HG03520 (cell line): ENCODE measurements around the gene RMI2.
"Not testable (repeated sequence)": the region's sequence is repeated elsewhere in the genome, so short reads cannot be mapped to it uniquely, and the experiment has no call there.

Source experiments
- ATAC-seq: cut with Tn5 transposase; IDR thresholded peaks from one replicate; pipeline ENCODE4 v1.9.1; 2021; ENCODE audit warnings: mild to moderate bottlenecking, moderate library complexity; ENCODE audit not compliant: unreplicated experiment

Gene RMI2

DNA sequence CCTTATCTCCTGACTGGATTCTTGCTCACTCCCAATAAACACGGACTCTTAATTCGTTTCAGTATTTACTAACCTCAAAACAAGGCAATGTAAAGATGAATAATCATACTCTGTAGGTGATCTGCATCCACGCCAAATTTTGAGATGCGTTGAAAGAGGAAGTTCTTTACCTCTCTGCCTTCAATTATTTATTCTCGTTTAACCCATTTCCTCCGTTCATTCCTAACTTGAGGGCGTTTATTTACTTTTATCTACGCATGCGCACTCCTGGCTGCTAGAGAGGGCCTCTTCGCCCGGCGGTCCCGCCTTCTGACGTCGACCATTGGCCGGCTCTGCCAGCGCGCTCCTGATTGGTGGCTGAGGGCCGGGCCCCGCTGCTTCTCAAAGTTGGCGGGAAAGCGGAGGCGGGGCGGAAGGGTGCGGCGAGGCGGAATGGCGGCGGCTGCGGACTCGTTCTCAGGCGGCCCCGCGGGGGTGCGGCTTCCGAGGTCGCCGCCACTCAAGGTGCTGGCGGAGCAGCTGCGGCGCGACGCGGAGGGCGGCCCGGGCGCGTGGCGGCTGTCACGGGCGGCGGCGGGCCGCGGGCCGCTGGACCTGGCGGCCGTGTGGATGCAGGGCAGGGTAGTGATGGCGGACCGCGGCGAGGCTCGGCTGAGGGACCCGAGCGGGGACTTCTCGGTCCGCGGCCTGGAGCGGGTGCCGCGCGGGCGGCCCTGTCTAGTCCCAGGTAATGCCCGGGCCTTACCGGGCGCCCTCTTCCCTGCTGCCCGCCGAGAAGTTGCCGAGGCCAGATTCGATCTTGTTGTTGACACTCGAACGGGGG is at the start of gene RMI2:
TSS of gene RMI2 (plus strand) at position 420 of the 823 bp plus-strand sequence. CDS start at position 433, 13 bp downstream.
- peak; percentile 97 for ATAC-seq

DNA sequence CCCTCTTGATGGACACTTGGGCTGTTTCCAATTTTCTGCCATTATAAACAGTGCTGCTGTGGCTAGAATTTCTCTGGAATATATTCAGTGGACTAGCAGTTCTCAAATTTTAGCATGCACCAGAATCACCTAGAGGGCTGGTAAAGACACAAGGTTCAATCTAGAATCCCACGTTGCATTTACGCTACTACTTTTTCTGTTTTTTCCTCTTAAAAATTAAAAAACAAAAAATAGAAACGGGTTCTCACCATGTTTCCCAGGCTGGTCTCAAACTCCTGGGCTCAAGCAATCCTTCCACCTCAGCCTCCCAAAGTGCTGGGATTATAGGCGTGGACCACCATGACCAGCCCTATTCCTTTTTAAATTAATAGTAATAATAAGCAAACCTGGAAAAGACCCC is 49.6 kb upstream of the RMI2 start:
- ATAC-seq = no peak

DNA sequence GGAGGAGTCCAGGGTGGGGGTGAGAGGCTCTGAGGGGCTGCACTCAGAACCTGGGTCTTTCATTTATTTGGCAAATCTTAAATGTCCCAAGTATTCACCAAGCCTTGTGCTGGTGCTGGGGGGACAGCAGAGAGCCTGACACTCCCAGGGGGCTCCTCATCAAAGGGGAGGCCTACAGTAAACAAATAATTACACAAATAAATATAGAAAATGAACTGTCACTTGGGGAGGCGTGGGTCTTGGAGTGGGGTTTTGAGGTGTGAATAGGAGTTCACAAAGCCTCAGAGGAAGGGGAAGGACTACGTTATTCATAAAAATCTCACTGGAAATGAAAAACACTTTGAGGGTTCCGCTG is 48.9 kb upstream of the RMI2 start:
- ATAC-seq = no peak

DNA sequence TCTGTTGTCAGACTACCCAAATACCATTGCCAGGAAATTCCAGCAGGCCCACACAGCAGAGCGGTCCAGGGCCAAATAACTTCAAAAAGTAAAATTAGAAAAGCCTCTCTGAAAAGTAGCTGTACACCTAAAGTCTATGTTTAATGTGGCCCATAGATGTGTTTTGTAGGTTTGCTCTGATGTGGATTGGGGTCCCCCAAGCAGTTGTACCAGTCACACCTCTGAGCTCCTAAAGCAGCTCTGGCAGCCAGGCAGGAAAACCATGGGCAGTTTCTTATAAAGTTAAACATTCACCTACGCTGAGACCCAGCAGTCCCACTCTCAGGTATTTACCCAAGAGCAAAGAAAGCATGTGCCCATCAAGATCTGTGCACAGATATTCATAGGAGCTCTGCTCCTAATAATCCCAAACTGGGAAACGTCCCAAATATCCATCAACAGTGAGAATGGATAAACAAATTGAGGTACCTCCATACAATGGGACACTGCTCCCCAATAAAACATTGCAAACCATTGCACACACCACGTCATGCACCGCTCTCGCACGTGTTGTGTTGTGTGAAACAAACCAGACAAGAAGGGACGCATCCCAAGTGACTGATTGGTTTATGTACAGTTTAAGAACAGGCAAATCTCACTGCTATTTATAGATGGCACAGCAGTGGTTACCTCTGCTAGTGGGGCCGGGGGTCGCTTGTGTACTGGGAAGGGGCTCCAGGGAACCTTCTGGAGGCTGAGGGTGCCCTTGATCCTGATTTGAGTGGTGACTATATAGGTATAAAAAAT is 48.4 kb upstream of the RMI2 start:
- ATAC-seq = no peak

DNA sequence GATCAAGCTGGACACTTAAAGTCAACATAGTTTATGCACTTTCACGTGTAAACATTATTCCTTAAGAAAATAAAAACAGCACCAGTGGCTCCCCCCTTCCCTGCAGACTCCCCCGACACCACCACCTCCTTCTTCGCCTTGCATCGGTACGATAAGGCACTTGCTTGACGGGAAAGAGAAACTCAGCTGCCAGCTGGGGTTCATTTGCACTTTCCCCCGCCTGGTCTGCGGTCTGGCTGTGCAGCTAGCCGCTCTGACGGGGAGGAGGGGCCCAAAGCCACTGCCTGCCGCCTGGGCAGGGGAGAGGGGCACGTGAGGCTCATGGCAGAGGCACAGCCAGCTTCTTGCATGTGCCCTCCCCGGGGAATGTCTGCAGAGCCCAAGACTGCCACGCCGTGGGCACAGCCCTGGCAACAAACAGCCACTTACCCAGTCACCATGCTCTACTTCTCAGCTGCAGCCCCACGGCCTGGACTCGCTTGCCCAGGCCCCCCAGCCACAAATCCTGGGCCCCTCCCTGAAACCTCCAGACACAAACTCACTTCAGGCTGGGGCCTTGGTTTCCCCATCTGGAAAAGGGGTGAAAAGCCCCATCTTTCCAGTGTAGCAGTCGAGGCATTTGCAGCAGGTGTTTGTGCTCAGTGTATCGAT is 47.6 kb upstream of the RMI2 start:
- peak; percentile 68 for ATAC-seq

DNA sequence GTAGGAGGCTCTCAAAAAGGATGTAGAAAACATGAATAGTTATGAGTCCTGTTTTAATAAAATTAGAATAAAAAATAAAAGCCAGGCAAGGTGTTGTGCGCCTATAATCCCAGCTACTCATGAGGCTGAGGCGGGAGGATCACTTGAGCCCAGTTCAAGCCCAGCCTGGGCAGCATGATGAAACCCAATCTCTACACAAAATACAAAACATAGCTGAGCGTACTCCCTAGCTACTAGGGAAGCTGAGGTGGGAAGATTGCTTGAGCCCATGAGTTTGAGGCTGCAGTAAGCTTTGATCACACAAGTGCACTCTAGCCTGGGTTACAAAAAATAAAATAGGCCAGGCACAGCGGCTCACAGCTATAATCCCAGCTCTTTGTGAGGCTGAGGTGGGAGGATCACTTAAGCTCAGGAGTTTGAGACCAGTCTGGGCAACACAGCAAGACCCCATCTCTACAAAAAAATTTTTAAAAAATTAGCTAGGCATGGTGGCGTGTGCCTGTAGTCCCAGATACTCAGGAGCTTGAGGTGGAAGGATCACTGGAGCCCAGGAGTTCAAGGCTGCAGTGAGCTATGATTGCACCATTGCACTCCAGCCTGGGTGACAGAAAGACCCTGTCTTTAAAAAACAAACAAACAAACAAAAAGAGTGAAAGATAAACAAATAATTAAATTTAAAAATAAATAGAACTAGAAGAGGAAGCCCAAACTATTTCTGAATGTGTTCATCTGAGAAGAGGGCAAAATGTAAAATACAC is 46.9 kb upstream of the RMI2 start:
- ATAC-seq = no peak

DNA sequence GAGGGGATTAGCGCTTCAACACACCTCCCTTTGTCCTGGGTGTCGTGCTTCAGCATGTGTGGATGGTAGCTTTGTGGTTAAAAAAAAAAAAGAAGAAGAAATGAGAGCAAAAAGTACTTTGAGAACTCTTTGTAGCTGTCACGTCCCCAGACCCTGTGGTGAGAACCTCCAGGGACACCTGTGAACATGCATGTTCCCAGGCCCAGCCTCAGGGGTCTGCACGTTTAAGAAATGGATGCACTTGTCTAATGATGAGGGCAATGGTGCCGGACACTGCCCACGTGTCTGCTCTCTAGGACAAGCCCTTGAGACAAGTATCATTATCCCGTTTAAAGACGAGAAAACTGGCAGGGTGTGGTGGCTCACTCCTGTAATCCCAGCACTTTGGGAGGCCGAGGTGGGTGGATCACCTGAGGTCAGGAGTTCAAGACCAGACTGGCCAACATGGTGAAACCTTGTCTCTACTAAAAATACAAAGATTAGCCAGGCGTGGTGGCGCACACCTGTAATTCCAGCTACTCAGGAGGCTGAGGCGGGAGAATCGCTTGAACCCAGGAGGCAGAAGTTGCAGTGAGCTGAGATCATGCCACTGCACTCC is 46.2 kb upstream of the RMI2 start:
- ATAC-seq = not testable (repeated sequence)

DNA sequence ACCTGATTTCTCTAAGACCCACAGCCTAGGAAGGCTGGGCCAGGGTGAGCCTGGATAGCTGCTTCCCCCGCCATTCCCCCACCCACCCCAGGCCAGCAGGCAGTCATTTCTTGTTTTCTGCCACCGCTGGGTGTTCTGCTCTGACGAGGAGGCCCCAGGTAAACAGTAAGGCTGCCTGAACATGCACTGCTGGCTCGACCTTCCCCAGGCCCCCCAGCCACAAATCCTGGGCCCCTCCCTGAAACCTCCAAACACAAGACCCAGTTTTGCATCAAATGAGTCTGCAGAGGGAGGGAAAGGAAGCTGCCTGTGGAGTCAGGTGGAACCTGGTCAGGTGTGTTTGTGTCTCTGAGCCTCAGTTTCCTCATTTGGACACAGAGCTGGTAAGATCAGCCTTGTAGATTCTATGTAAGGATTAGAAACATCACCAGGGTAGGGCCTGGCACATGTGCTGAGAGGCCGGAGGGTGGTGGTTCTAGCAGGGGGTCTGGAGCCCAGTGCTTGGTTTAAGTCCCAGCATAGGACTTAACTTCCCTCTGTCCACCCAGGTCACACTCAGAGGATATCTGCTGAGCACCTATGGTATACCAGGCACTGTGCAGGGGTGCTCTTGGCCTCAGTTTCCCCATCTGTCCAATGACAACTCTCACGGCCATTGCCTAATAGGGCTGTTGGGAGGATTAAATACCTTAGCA is 45.2 kb upstream of the RMI2 start:
- ATAC-seq = no peak

DNA sequence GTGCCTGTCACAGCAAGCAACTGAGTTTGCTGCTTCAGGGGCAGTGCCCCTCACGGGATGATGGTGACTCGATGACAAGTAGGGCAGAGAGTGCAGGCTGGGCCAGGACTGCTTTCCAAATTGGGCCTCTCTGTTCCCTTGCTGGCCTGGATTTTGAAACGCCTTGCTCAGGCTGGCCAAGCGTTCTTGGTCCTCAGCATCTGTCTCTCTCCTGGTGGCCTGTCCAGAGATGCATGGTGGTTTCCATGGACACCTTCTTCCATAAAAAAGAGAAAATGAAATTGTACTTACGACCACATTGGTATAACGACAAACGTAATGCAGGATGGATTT is 44.7 kb upstream of the RMI2 start:
- no peak for ATAC-seq

DNA sequence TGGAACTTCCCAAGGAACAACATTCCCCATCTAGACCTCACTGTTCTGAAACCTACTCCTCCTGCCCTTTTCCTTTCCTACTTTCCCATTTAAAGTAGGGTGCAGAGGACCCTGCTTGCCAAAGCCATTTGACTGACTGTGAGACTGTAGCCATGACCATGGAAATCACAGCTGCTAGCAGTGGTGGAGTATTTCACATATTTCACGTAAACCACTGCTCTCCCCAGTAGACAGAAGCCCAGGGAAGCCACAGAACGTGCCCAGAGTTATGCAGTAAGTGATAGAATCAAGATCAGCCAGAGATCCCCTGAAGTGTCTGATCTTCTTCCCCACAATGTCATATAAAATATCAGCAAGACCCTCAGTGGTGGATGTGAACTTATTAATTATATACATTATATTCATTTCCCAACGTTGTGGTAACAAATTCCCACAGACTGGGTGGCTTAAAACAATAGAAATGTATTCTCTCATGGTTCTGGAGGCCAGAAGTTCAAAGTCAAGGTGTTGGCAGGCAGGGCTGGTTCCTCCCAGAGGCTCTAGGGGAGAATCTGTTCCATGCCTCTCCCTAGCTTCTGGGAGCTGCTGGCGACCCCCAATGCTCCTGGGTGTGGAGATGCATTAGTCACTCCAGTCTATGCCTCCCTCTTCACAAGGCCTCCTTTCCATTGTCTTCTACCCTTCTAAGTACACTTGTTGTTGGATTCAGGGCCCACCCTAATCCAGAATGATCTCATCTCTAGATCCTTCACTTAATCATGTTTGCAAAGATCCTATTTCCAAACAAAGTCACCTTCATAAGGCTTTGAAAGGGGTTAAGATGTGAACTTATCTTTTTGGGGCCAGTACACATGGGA is 43.4 kb upstream of the RMI2 start:
- ATAC-seq = no peak

DNA sequence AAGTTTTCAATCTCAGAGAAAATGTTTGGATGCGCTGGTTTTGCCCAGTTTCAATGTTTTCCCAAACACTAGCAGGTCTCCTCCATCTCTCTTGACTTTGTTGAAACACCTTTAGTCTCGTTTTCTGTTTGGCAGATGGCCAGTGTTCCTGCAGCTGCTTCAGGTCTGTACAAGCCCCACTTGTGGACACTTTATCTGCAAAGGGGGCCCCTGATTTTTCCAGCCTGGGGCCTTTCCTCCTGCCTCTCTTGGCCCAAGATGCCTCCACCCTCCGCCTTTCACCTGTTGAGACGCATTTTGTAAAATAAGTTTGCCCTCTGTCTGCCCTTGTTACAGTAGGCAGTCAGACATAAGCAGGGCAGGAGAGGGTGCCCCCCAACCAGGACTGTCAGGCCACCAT is 42.3 kb upstream of the RMI2 start:
- ATAC-seq = no peak

DNA sequence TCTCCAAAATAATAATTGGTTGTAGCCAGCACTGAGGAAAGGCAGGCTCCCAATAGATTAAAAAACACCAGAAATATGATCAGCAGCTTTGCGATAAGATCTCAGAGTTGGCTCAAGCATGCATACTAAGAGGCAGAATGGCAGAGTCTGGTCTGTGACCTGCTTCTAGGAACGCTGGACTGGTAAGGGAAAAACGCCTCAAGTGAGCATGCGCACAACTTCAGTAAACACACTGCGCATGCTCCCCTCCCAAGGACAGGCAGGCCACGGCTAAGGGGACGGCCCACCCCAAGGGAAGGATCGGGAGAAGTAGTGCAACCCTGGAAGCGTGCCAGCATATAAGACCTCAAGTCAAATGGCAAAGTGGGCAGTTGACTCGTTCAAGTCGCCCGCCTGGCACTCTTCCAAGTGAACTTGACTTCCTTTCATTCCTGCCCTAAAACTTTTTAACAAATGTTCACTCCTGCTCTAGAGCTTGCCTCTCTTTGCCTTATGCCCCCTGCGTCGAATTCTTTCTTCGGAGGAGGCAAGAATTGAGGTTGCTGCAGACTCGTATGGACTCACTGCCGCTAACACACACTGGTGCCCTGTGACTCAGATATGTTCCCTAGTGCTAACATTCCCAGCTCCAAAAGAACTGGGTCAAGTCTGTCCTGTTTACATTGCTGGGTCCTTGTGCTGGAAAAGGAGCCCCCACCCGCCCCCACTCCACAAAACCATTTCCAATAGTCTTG is 41.7 kb upstream of the RMI2 start:
- no peak for ATAC-seq

DNA sequence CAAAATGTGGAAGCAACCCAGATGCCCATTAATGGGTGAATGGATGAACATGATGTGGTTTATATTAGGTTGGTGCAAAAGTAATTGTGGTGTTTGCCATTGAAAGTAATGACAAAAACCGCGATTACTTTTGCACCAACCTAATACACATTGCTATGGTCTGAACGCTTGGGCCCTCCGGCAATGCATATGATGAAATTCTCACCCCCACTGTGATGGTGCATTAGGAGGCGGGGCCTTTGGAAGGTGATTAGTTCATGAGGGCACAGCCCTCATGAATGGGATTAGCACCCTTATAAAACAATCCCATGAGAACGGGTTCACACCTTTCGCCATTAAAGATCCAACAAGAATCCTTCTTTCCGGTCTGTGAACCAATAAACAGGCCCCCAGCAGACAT is 38.9 kb upstream of the RMI2 start:
- ATAC-seq = no peak

DNA sequence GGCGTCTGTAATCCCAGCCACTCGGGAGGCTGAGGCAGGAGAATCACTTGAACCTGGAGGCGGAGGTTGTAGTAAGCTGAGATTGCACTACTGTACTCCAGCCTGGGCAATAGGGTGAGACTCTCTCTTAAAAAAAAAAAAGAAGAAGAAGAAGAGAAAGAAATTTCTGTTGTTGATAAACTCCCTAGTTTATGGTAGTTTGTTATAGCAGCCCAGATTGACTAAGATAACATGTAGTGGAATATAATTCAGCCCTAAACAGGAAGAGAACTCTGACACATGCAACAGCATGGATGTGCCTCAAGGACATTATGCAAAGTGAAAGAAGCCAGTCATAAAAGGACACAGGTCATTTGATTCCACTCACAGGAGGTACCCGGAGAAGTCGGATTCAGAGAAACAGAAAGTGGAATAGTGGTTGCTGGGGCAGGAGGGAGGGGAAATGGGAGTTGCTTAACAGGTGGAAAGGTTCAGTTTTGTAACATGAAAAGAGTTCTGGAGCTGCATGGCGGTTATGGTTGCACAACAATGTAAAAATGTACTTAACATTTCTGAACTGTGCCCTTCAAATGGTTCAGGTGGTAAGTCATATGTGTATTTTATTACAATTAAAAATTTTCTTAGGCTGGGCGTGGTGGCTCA is 38.1 kb upstream of the RMI2 start:
- ATAC-seq = no peak

DNA sequence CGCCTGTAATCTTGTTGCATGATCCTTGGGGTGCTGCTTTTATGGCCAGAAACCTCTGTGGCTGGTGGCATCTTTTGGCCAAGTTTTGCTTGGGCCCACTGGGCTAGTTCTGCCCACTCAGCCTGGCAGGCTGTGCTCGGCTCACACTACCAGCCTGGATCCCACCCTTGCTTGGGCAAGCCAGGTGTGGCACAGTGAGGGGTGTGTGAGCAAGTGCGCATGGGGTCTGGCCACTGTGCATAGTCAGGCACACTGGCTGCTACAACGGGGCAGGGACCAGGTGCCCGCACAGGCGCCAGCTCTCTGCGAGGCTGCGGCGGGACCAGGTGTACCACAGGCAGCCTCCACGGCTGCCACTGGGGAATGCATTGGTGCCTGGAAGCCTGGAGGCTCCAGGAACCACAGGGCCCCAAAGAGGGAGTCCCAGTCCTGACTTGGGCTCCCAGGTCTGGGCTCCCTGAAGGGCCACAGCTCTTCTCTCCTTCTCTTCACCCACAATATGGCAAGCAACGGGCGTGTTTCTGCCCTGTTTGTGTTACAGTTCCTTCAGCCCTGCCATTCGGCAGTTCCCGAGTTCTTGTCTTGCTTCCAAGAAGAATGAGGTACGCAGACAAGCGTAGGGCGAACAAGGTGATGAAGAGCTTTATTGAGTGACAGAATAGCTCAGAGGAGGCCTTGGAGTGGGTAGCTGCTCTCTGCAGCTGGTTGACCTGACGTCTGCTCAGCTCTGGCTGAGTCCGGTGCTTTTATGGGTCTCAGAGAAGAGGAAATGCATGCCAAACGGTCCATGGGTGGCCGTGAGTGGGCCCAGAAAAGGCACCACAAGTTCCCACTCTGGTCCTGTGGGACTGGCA is 37.4 kb upstream of the RMI2 start:
- ATAC-seq = no peak

DNA sequence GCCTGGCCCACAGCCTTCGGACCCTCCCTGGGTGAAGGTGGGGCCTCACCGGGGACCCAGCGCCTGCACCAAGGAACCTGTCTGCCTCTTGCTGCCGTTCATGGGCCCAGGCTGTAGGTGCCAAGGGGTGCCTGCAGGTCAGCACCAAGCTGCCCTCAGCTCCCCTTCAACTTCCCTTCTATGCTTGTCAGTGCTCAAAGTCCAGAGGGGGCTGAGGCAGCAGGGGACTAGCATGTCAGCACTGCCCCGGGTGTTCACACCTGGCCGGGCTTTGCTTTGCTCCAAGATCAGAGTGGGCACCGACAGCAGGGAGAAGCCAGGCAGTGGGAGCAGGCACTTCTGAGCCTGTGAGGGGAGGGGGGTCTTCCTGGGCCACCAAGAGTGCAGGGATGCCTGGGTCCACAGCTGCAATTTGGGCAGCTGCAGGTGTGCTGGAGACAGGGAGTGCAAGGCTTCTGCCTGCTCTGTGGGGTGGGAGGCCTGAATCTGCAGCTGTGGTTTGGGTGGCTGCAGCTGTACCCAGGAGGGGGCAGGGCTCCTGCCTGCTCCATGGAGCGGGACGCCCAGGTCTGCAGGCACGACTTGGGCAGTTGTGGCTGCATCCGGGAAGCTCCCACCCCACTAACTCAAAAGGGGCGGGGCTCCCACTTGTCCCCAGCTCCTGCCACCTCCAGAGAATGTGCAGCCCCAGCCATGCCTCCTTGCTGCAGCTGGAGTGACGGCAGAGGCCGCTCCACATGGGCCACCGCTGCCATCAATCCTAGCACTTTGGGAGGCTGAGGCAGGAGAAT is 36.6 kb upstream of the RMI2 start:
- ATAC-seq = no peak
